Neural progenitor cell (in vitro differentiated cells): Measurements from ENCODE around the gene DEPDC1B. TPM values are rescaled to one million over a fixed set of nuclear protein-coding genes. Genes with fewer than 3 reads are reported as not detected.

Experiments
- DNase-seq: peaks from one replicate; pipeline ENCODE4 v3.0.0-alpha.2; 2016; ENCODE audit warnings: low spot score
- H2AFZ ChIP-seq: fragments of 200-600 bp; sonication (generic); replicated peaks from 2 replicates; pipeline ENCODE4 v1.6.1; 2016; ENCODE audit warnings: antibody characterized with exemption
- H3F3A ChIP-seq: fragments of 200-600 bp; sonication (generic); 2 replicates; pipeline ENCODE4 v1.6.1; 2016; ENCODE audit warnings: antibody characterized with exemption, low read depth
- H3K27ac ChIP-seq: fragments of 200-600 bp; sonication (generic); 2 replicates; pipeline ENCODE4 v1.5.1; 2016; ENCODE audit warnings: mild to moderate bottlenecking
- H3K27me3 ChIP-seq: fragments of 200-600 bp; sonication (generic); 2 replicates; pipeline ENCODE4 v1.6.1; 2016; ENCODE audit warnings: mild to moderate bottlenecking, moderate library complexity
- H3K36me3 ChIP-seq: fragments of 200-600 bp; sonication (generic); 2 replicates; pipeline ENCODE4 v1.5.1; 2016
- H3K4me1 ChIP-seq: fragments of 200-600 bp; sonication (generic); 2 replicates; pipeline ENCODE4 v1.6.1; 2016; ENCODE audit warnings: mixed run types
- H3K4me2 ChIP-seq: fragments of 200-600 bp; sonication (generic); 2 replicates; pipeline ENCODE4 v1.6.1; 2016
- H3K4me3 ChIP-seq: fragments of 200-600 bp; sonication (generic); 2 replicates; pipeline ENCODE4 v1.5.1; 2016
- H3K79me2 ChIP-seq: fragments of 200-600 bp; sonication (generic); 2 replicates; pipeline ENCODE4 v1.6.1; 2016; ENCODE audit warnings: low read depth
- H3K9ac ChIP-seq: fragments of 200-600 bp; sonication (generic); 2 replicates; pipeline ENCODE4 v1.6.1; 2016
- H3K9me3 ChIP-seq: fragments of 200-600 bp; sonication (generic); 2 replicates; pipeline ENCODE4 v1.5.1; 2016; ENCODE audit warnings: low read depth
- H4K20me1 ChIP-seq: fragments of 200-600 bp; sonication (generic); 2 replicates; pipeline ENCODE4 v1.6.1; 2016; ENCODE audit warnings: low read depth
- H3K27ac Mint-ChIP-seq: 3 replicates; pipeline ENCODE4 v1.8.0; 2021; ENCODE audit warnings: mixed read lengths
- H3K27me3 Mint-ChIP-seq: 2 replicates; pipeline ENCODE4 v1.8.0; 2022; ENCODE audit warnings: low read depth, mild to moderate bottlenecking, inconsistent platforms, moderate library complexity, mixed read lengths; ENCODE audit not compliant: insufficient read depth
- H3K36me3 Mint-ChIP-seq: 3 replicates; pipeline ENCODE4 v1.8.0; 2021; ENCODE audit warnings: mixed read lengths
- H3K4me1 Mint-ChIP-seq: 3 replicates; pipeline ENCODE4 v1.8.0; 2021; ENCODE audit warnings: mixed read lengths
- H3K4me3 Mint-ChIP-seq: 3 replicates; pipeline ENCODE4 v1.8.0; 2021; ENCODE audit warnings: mild to moderate bottlenecking, moderate library complexity, mixed read lengths
- H3K9me3 Mint-ChIP-seq: 3 replicates; pipeline ENCODE4 v1.8.0; 2020; ENCODE audit warnings: mixed read lengths
- CTCF ChIP-seq: fragments of 200-600 bp; sonication (generic); IDR thresholded peaks from 2 replicates; pipeline ENCODE4 v1.5.1; 2017; ENCODE audit warnings: antibody characterized with exemption, mild to moderate bottlenecking
- EZH2 ChIP-seq: fragments of 200-600 bp; sonication (generic); IDR thresholded peaks from 2 replicates; pipeline ENCODE4 v1.6.1; 2017; ENCODE audit warnings: antibody characterized with exemption, mild to moderate bottlenecking, moderate library complexity
- EZH2phosphoT487 ChIP-seq: fragments of 200-600 bp; sonication (generic); IDR thresholded peaks from 2 replicates; pipeline ENCODE4 v1.6.1; 2017; ENCODE audit warnings: antibody characterized with exemption
- total RNA-seq: library from RNA; depleted of rRNA; stranded (reverse); fragments of >200 nt; gene quantifications from 2 replicates; pipeline ENCODE4 v1.2.3, GENCODE V29; 2015; ENCODE audit warnings: low replicate concordance

DEPDC1B gene
- total RNA-seq, 1 donor from 2014 or later: 142 TPM

GRCh38 chr5:60636644-60637043, 63.3 kb downstream of the DEPDC1B start:
- no peaks in the 10 kb centered on the region for H3F3A ChIP-seq

GRCh38 chr5:60636001-60636400, 64.0 kb downstream of the DEPDC1B start:
- Mint-ChIP-seq H3K27me3 (peaks cover 2% of the 10 kb centered on the region), H3K9me3 (no peaks in the 10 kb centered on the region), H3K4me3 (no peak overlapping the region), H3K4me1 (no peaks in the 10 kb centered on the region), H3K27ac (no peak overlapping the region), H3K36me3 (peaks cover 47% of the 10 kb centered on the region)
- peaks cover 27% of the 10 kb centered on the region for H3K36me3 ChIP-seq
- no peak overlapping the region for H2AFZ ChIP-seq
- H3K4me1 ChIP-seq: no peaks in the 10 kb centered on the region
- no peak for DNase-seq
- no peaks in the 10 kb centered on the region for H4K20me1 ChIP-seq
- H3K9ac ChIP-seq: no peak overlapping the region
- no peaks in the 10 kb centered on the region for H3K9me3 ChIP-seq
- H3K4me3 ChIP-seq: no peak overlapping the region
- peaks cover 10% of the 10 kb centered on the region for H3K79me2 ChIP-seq
- TF ChIP-seq CTCF: no peak
- no peak overlapping the region for H3K4me2 ChIP-seq
- no peak overlapping the region for H3K27ac ChIP-seq
- no peaks in the 10 kb centered on the region for H3F3A ChIP-seq
- no peaks in the 10 kb centered on the region for H3K27me3 ChIP-seq

More at GRCh38 chr5:60636644-60637043, 63.3 kb downstream of the DEPDC1B start:
- H3K4me2 ChIP-seq: no peak overlapping the region
- H3K4me3 Mint-ChIP-seq: no peak overlapping the region
- TF ChIP-seq EZH2 (no peak), EZH2phosphoT487 (no peak), CTCF (no peak)
- H3K9me3 ChIP-seq: no peaks in the 10 kb centered on the region
- H3K4me3 ChIP-seq: no peak overlapping the region
- H4K20me1 ChIP-seq: no peaks in the 10 kb centered on the region
- H2AFZ ChIP-seq: no peak overlapping the region
- H3K27ac ChIP-seq: no peak overlapping the region
- peaks cover 2% of the 10 kb centered on the region for H3K27me3 Mint-ChIP-seq
- H3K27ac Mint-ChIP-seq: no peak overlapping the region
- no peak for DNase-seq
- H3K4me1 ChIP-seq: no peaks in the 10 kb centered on the region
- no peaks in the 10 kb centered on the region for H3K27me3 ChIP-seq
- peaks cover 45% of the 10 kb centered on the region for H3K36me3 Mint-ChIP-seq
- H3K36me3 ChIP-seq: peaks cover 20% of the 10 kb centered on the region
- H3K79me2 ChIP-seq: peaks cover 10% of the 10 kb centered on the region
- no peaks in the 10 kb centered on the region for H3K9me3 Mint-ChIP-seq
- H3K9ac ChIP-seq: no peak overlapping the region
- H3K4me1 Mint-ChIP-seq: no peaks in the 10 kb centered on the region

- no peak for DNase-seq
- Mint-ChIP-seq H3K27ac (no peak overlapping the region), H3K4me3 (no peak overlapping the region), H3K4me1 (no peaks in the 10 kb centered on the region), H3K27me3 (peaks cover 2% of the 10 kb centered on the region), H3K36me3 (peaks cover 55% of the 10 kb centered on the region), H3K9me3 (no peaks in the 10 kb centered on the region)
- TF ChIP-seq CTCF (no peak), EZH2 (no peak), EZH2phosphoT487 (no peak)
- Histone ChIP-seq H3K4me2 (no peak overlapping the region), H3K9ac (no peak overlapping the region), H3F3A (no peaks in the 10 kb centered on the region), H3K9me3 (no peaks in the 10 kb centered on the region), H4K20me1 (no peaks in the 10 kb centered on the region), H3K27ac (no peak overlapping the region), H3K79me2 (peaks cover 10% of the 10 kb centered on the region), H3K27me3 (no peaks in the 10 kb centered on the region), H3K4me3 (no peak overlapping the region), H3K4me1 (no peaks in the 10 kb centered on the region), H3K36me3 (peaks cover 35% of the 10 kb centered on the region), H2AFZ (no peak overlapping the region)
Observed at GRCh38 chr5:60634051-60634450, 65.9 kb downstream of the DEPDC1B start.
